SK-N-SH (cell line): Measurements from ENCODE around the gene LAPTM5. TPM values are rescaled to one million over a fixed set of nuclear protein-coding genes. Genes with fewer than 3 reads are reported as not detected.

ENCODE experiments used
- CTCF ChIA-PET: fragments of 300-600, 350-600 bp; formaldehyde crosslinking; extraction: SDS; loops from one replicate; lab custom pipeline; 2021; lab: Yijun Ruan, JAX
- POLR2A ChIA-PET: fragments of 350-600 bp; sonication (Branson Sonifier 250); formaldehyde crosslinking; extraction: SDS; loops from one replicate; lab custom pipeline; 2020; ENCODE audit warnings: antibody characterized with exemption, inconsistent platforms; lab: Yijun Ruan, JAX
- DNase-seq: peaks from one replicate; pipeline ENCODE4 v3.0.0; 2012
- H2AFZ ChIP-seq: fragments of 200-600 bp; sonication (generic); 2 replicates; pipeline ENCODE4 v1.8.1; 2016; ENCODE audit warnings: antibody characterized with exemption, mild to moderate bottlenecking, low read depth
- H3F3A ChIP-seq: fragments of 200-600 bp; sonication (generic); replicated peaks from 2 replicates; pipeline ENCODE3; 2016; ENCODE audit warnings: antibody characterized with exemption, mild to moderate bottlenecking; ENCODE audit not compliant: insufficient read depth
- H3K27ac ChIP-seq, 2 experiments: fragments of 200-500 bp in 1 of 2; fragments of 200-600 bp in 1 of 2; sonication (Bioruptor generic) in 1 of 2; sonication (generic), shearing (Covaris generic) in 1 of 2; 2 replicates each; pipeline versions ENCODE4 v1.5.1 to v1.6.1; 2014 to 2016; ENCODE audit warnings: low read depth in 2 of 2, inconsistent platforms in 1 of 2, low read length in 1 of 2, mild to moderate bottlenecking in 1 of 2, mixed read lengths in 1 of 2
- H3K27me3 ChIP-seq: fragments of 200-600 bp; sonication (generic), shearing (Covaris generic); 2 replicates; pipeline ENCODE4 v1.6.1; 2016; ENCODE audit warnings: mixed run types; ENCODE audit not compliant: insufficient read depth
- H3K36me3 ChIP-seq, 2 experiments: fragments of 200-500 bp in 1 of 2; fragments of 200-600 bp in 1 of 2; sonication (Bioruptor generic) in 1 of 2; sonication (generic) in 1 of 2; replicated peaks in 1 of 2; 2 replicates each; pipeline versions ENCODE3 to v1.5.1; 2014 to 2016; ENCODE audit warnings: low read length in 1 of 2, mild to moderate bottlenecking in 1 of 2; ENCODE audit not compliant: insufficient read depth in 2 of 2, control insufficient read depth in 1 of 2
- H3K4me1 ChIP-seq, 2 experiments: fragments of 200-500 bp in 1 of 2; fragments of 200-600 bp in 1 of 2; sonication (Bioruptor generic) in 1 of 2; sonication (generic), shearing (Covaris generic) in 1 of 2; 2 replicates each; pipeline versions ENCODE4 v1.5.1 to v1.6.1; 2014 to 2016; ENCODE audit warnings: low read depth in 1 of 2, low read length in 1 of 2, mixed run types in 1 of 2; ENCODE audit not compliant: insufficient read depth in 2 of 2, control insufficient read depth in 1 of 2
- H3K4me2 ChIP-seq: fragments of 200-600 bp; sonication (generic), shearing (Covaris generic); 2 replicates; pipeline ENCODE4 v1.6.1; 2017; ENCODE audit warnings: mixed run types
- H3K4me3 ChIP-seq, 2 experiments: fragments of 200-500 bp in 1 of 2; fragments of 200-600 bp in 1 of 2; sonication (Bioruptor generic) in 1 of 2; sonication (generic), shearing (Covaris generic) in 1 of 2; 2 replicates each; pipeline versions ENCODE4 v1.5.1 to v1.8.1; 2014 to 2016; ENCODE audit warnings: low read depth in 2 of 2, inconsistent platforms in 1 of 2, low read length in 1 of 2, mild to moderate bottlenecking in 1 of 2, mixed read lengths in 1 of 2, moderate library complexity in 1 of 2
- H3K79me2 ChIP-seq: fragments of 200-600 bp; sonication (generic); 2 replicates; pipeline ENCODE4 v1.8.1; 2017; ENCODE audit warnings: mild to moderate bottlenecking; ENCODE audit not compliant: insufficient read depth
- H3K9ac ChIP-seq: fragments of 200-600 bp; sonication (generic); 2 replicates; pipeline ENCODE4 v1.6.1; 2017; ENCODE audit warnings: mixed run types
- H3K9me2 ChIP-seq: fragments of 200-600 bp; sonication (generic); 2 replicates; pipeline ENCODE4 v1.6.1; 2017; ENCODE audit warnings: mixed run types
- H3K9me3 ChIP-seq: fragments of 200-600 bp; sonication (generic); 2 replicates; pipeline ENCODE4 v1.6.1; 2017; ENCODE audit warnings: mixed run types, mild to moderate bottlenecking, moderate library complexity
- H4K20me1 ChIP-seq: fragments of 200-600 bp; sonication (generic); 2 replicates; pipeline ENCODE4 v1.6.1; 2017; ENCODE audit warnings: mild to moderate bottlenecking, mixed run types; ENCODE audit not compliant: insufficient read depth
- CHD2 ChIP-seq: fragments of 150-350 bp; IDR thresholded peaks from 2 replicates; pipeline ENCODE4 v1.6.1; 2018; ENCODE audit warnings: low read length; ENCODE audit not compliant: partially characterized antibody
- EP300 ChIP-seq, 2 experiments: IDR thresholded peaks; 2 replicates each; pipeline versions ENCODE4 v1.4.0 to v1.6.1; 2012; ENCODE audit warnings: borderline replicate concordance in 1 of 2, low read depth in 1 of 2, low read length in 1 of 2
- FOXM1 ChIP-seq: IDR thresholded peaks from 2 replicates; pipeline ENCODE4 v1.4.0; 2012; ENCODE audit warnings: low read depth, mild to moderate bottlenecking
- GATA2 ChIP-seq: sonication (generic); formaldehyde crosslinking; IDR thresholded peaks from 2 replicates; pipeline ENCODE4 v1.5.0; 2020; ENCODE audit warnings: mild to moderate bottlenecking, missing genetic modification reagents
- NFIC ChIP-seq: IDR thresholded peaks from 2 replicates; pipeline ENCODE4 v1.4.0; 2012; ENCODE audit warnings: borderline replicate concordance
- NRF1 ChIP-seq: IDR thresholded peaks from 2 replicates; pipeline ENCODE4 v1.6.1; 2012; ENCODE audit warnings: low read depth, mild to moderate bottlenecking, low read length
- POLR2AphosphoS5 ChIP-seq: IDR thresholded peaks from 2 replicates; pipeline ENCODE4 v1.6.1; 2012; ENCODE audit warnings: low read depth, low read length
- RAD21 ChIP-seq: IDR thresholded peaks from 2 replicates; pipeline ENCODE4 v1.6.1; 2012; ENCODE audit warnings: mild to moderate bottlenecking, low read length
- RXRA ChIP-seq: IDR thresholded peaks from 2 replicates; pipeline ENCODE4 v1.4.0; 2012; ENCODE audit warnings: low read depth, mild to moderate bottlenecking, borderline replicate concordance
- SIN3A ChIP-seq: IDR thresholded peaks from 2 replicates; pipeline ENCODE4 v1.6.1; 2012; ENCODE audit warnings: low read depth, mild to moderate bottlenecking, low read length, moderate library complexity, borderline replicate concordance
- SMC3 ChIP-seq: IDR thresholded peaks from 2 replicates; pipeline ENCODE4 v1.6.1; 2012; ENCODE audit warnings: low read depth, low read length, improper control_type of control experiment
- TAF1 ChIP-seq: IDR thresholded peaks from 2 replicates; pipeline ENCODE4 v1.6.1; 2012; ENCODE audit warnings: low read depth, mild to moderate bottlenecking, low read length, moderate library complexity, borderline replicate concordance
- TEAD4 ChIP-seq: IDR thresholded peaks from 2 replicates; pipeline ENCODE4 v1.4.0; 2012; ENCODE audit warnings: mild to moderate bottlenecking, borderline replicate concordance; ENCODE audit not compliant: insufficient read depth
- WGBS: methylation state at CpG from one replicate; pipeline ENCODE4 v1.1.6; 2017; ENCODE audit warnings: low lambda C conversion rate; 5-methylcytosine and 5-hydroxymethylcytosine counted together
- polyA plus RNA-seq, 3 experiments: library from polyadenylated mRNA; depleted of rRNA; stranded (reverse); fragments of >200 nt; gene quantifications; 2 replicates each; pipeline ENCODE4 v1.2.3, GENCODE V29; 2012
- TF ChIP-seq, protein P1 (sequence below): IDR thresholded peaks from 2 replicates; pipeline ENCODE4; 2012
- TF ChIP-seq, protein P2 (sequence below): IDR thresholded peaks from 2 replicates; pipeline ENCODE4 v1.4.0; 2012; ENCODE audit warnings: low read depth, borderline replicate concordance
- TF ChIP-seq, protein P3 (sequence below): fragments of 200-600 bp; sonication (generic); IDR thresholded peaks from 2 replicates; pipeline ENCODE4 v1.6.1; 2017; ENCODE audit warnings: antibody characterized with exemption, mild to moderate bottlenecking, moderate library complexity
- TF ChIP-seq, protein P4 (sequence below): fragments of 150-350 bp; IDR thresholded peaks from 2 replicates; pipeline ENCODE4 v1.6.1; 2016; ENCODE audit warnings: mild to moderate bottlenecking, low read depth, low read length
- TF ChIP-seq, protein P5 (sequence below): IDR thresholded peaks from 2 replicates; pipeline ENCODE4 v1.4.0; 2012; ENCODE audit warnings: low read depth, borderline replicate concordance

LAPTM5 gene
- polyA plus RNA-seq, 1 of the 3 experiments (the other 2 are of a cell fraction) = 1.1 TPM

DNA sequence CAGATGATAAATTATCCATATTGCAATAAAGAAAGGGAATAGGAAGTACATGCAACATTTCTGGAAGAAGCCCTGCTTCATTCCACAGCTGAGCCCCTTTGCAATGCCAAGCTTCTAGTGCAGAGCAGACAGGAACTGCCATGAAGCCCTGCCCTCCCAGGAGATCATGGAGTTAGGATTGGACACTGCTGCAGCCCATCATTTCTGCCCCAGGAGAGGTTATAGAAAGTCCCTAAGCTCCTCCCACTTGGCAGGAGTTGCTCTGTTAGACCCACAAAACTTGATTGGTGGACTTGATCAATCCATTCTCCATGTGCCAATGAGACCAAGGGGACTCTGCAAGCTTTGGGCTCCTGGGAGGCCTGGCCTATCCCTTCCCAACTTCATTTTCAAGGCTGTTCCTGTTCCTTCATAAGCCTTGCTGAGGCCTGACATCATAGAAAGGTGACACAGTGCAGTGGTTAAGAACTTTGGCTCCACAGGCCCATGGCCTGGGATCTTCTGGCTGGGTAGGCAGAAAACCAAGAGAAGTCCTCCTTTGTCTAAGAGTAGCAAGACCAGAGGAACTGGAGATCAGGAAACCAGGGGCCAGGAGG is 1.3 kb upstream of the LAPTM5 start:
- H3K27me3 ChIP-seq = no peaks in the 10 kb centered on the region
- H3K4me3 ChIP-seq = no peak overlapping the region
- no peaks in the 10 kb centered on the region for H3K9me2 ChIP-seq
- TF ChIP-seq NFIC (no peak), SMC3 (no peak), RAD21 (no peak), RXRA (no peak)
- TF ChIP-seq, protein P1, sequence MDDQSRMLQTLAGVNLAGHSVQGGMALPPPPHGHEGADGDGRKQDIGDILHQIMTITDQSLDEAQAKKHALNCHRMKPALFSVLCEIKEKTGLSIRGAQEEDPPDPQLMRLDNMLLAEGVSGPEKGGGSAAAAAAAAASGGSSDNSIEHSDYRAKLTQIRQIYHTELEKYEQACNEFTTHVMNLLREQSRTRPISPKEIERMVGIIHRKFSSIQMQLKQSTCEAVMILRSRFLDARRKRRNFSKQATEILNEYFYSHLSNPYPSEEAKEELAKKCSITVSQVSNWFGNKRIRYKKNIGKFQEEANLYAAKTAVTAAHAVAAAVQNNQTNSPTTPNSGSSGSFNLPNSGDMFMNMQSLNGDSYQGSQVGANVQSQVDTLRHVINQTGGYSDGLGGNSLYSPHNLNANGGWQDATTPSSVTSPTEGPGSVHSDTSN = peak; percentile 48
- no peak overlapping the region for H3K27ac ChIP-seq
- POLR2A ChIA-PET = no interaction called here
- no peaks in the 10 kb centered on the region for H3F3A ChIP-seq
- no peaks in the 10 kb centered on the region for H3K79me2 ChIP-seq
- H2AFZ ChIP-seq = no peak overlapping the region
- no peaks in the 10 kb centered on the region for H4K20me1 ChIP-seq
- no peak for DNase-seq
- H3K4me1 ChIP-seq = peaks cover 12 to 16% of the 10 kb centered on the region in 2 experiments; a peak in 3 of 4 replicates
- no peak overlapping the region for H3K4me2 ChIP-seq
- CTCF ChIA-PET = interaction anchor here (1.0 to 4.7 kb wide), 4 partner anchors 20 to 43 kb away, joined by 3 to 24 read pairs (median 12); no protein-coding TSS in a partner anchor
- no peaks in the 10 kb centered on the region for H3K36me3 ChIP-seq
- no peaks in the 10 kb centered on the region for H3K9me3 ChIP-seq
- no peak overlapping the region for H3K9ac ChIP-seq

DNA sequence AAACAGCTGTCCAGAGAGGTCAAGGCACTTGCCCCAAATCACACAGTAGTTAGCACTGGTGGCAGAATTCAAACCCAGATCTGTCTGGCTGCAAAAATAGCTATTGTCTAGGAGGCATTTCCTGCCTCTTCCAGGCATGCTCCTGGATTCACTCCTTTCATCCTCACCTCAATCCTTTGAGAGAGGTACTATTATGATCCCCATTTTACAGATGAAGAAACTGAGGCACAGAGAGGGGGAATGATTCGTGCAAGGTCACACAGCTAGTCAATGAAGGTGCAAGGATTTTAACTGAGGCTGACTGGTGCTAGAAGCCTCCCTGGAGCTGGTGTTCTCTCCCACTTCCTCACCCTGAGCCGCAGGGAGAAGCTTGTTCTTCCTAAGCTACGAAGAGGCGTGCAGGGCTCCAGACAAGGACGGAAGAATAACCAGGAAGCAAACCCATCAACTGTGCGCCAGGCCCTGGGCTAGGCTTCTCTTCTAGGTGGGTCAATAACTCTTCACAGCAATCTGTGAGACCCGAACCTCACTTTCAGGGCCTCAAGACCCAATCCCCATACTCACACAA is 631 bp upstream of the LAPTM5 start:
- CTCF ChIA-PET = interaction anchor here (1.0 to 4.7 kb wide), 3 partner anchors 21 to 44 kb away, joined by 3 to 24 read pairs (median 12); no protein-coding TSS in a partner anchor
- no peak for DNase-seq
- 90% methylated on average over 7 of the region's 7 CpGs for WGBS
- Histone ChIP-seq H3K9ac (no peak overlapping the region), H3K4me1 (peaks cover 8 to 12% of the 10 kb centered on the region in 2 experiments; a peak in 3 of 4 replicates), H3K9me2 (no peaks in the 10 kb centered on the region), H3K36me3 (no peaks in the 10 kb centered on the region), H4K20me1 (no peaks in the 10 kb centered on the region), H3F3A (no peaks in the 10 kb centered on the region), H3K4me2 (no peak overlapping the region), H3K27me3 (no peaks in the 10 kb centered on the region), H3K9me3 (no peaks in the 10 kb centered on the region), H3K79me2 (no peaks in the 10 kb centered on the region), H3K4me3 (no peak overlapping the region), H3K27ac (no peak overlapping the region), H2AFZ (no peak overlapping the region)
- POLR2A ChIA-PET = no interaction called here
- TF ChIP-seq RXRA = no peak
- TF ChIP-seq, protein P2, sequence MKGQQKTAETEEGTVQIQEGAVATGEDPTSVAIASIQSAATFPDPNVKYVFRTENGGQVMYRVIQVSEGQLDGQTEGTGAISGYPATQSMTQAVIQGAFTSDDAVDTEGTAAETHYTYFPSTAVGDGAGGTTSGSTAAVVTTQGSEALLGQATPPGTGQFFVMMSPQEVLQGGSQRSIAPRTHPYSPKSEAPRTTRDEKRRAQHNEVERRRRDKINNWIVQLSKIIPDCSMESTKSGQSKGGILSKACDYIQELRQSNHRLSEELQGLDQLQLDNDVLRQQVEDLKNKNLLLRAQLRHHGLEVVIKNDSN = no peak
- TF ChIP-seq TEAD4 = no peak
- TF ChIP-seq NRF1 = no peak
- no peak for TF ChIP-seq FOXM1
- TF ChIP-seq, protein P3, sequence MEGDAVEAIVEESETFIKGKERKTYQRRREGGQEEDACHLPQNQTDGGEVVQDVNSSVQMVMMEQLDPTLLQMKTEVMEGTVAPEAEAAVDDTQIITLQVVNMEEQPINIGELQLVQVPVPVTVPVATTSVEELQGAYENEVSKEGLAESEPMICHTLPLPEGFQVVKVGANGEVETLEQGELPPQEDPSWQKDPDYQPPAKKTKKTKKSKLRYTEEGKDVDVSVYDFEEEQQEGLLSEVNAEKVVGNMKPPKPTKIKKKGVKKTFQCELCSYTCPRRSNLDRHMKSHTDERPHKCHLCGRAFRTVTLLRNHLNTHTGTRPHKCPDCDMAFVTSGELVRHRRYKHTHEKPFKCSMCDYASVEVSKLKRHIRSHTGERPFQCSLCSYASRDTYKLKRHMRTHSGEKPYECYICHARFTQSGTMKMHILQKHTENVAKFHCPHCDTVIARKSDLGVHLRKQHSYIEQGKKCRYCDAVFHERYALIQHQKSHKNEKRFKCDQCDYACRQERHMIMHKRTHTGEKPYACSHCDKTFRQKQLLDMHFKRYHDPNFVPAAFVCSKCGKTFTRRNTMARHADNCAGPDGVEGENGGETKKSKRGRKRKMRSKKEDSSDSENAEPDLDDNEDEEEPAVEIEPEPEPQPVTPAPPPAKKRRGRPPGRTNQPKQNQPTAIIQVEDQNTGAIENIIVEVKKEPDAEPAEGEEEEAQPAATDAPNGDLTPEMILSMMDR = no peak
- TF ChIP-seq, protein P1 = no peak
- no peak for TF ChIP-seq EP300 (IDR thresholded peaks at IDR 0.05; ENCODE audit: borderline replicate concordance in 1 of 2, low read depth in 1 of 2, low read length in 1 of 2)
- TF ChIP-seq, protein P4, sequence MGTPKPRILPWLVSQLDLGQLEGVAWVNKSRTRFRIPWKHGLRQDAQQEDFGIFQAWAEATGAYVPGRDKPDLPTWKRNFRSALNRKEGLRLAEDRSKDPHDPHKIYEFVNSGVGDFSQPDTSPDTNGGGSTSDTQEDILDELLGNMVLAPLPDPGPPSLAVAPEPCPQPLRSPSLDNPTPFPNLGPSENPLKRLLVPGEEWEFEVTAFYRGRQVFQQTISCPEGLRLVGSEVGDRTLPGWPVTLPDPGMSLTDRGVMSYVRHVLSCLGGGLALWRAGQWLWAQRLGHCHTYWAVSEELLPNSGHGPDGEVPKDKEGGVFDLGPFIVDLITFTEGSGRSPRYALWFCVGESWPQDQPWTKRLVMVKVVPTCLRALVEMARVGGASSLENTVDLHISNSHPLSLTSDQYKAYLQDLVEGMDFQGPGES = no peak
- no peak for TF ChIP-seq CHD2
- no peak for TF ChIP-seq GATA2 (CRISPR knock-in tag)
- TF ChIP-seq, protein P5, sequence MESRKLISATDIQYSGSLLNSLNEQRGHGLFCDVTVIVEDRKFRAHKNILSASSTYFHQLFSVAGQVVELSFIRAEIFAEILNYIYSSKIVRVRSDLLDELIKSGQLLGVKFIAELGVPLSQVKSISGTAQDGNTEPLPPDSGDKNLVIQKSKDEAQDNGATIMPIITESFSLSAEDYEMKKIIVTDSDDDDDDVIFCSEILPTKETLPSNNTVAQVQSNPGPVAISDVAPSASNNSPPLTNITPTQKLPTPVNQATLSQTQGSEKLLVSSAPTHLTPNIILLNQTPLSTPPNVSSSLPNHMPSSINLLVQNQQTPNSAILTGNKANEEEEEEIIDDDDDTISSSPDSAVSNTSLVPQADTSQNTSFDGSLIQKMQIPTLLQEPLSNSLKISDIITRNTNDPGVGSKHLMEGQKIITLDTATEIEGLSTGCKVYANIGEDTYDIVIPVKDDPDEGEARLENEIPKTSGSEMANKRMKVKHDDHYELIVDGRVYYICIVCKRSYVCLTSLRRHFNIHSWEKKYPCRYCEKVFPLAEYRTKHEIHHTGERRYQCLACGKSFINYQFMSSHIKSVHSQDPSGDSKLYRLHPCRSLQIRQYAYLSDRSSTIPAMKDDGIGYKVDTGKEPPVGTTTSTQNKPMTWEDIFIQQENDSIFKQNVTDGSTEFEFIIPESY = no peak
- no peak for TF ChIP-seq SIN3A
- TF ChIP-seq RAD21 = no peak
- TF ChIP-seq TAF1 = no peak
- no peak for TF ChIP-seq POLR2AphosphoS5
